HL-60 (cell line): ENCODE data around the gene HPS5.

Experiments
- CTCF ChIP-seq: IDR thresholded peaks from one replicate; pipeline ENCODE4 v1.5.1; 2011; ENCODE audit warnings: low read length, control low read depth, inconsistent platforms; ENCODE audit not compliant: insufficient read depth
- POLR2AphosphoS5 ChIP-seq: IDR thresholded peaks from 2 replicates; pipeline ENCODE4 v1.6.1; 2012; ENCODE audit warnings: low read depth
- REST ChIP-seq: IDR thresholded peaks from 2 replicates; pipeline ENCODE4 v1.6.1; 2012; ENCODE audit warnings: low read depth; ENCODE audit not compliant: insufficient replicate concordance

- TF ChIP-seq CTCF (no peak), POLR2AphosphoS5 (no peak), REST (no peak)
These were observed 92.4 kb downstream of the HPS5 start for GRCh38 chr11:18229501-18229900.
